Measurements from ENCODE around the gene C1QTNF9B. TPM values are rescaled to one million over a fixed set of nuclear protein-coding genes. Genes with fewer than 3 reads are reported as not detected.
"Not testable (repeated sequence)": the region's sequence is repeated elsewhere in the genome, so short reads cannot be mapped to it uniquely, and the experiment has no call there.

Gene C1QTNF9B
- total RNA-seq (under 1 TPM in 1 of 7 donors, not detected in 6; 0.32 TPM), polyA plus RNA-seq (under 1 TPM; 0.11 to 0.52 TPM)
- long read RNA-seq, donor 1: 0 reads
- long read RNA-seq, donor 2: 0 reads
- long read RNA-seq, donor 3: 0 reads

- H3K27ac ChIP-seq; H3K4me3 ChIP-seq; intact Hi-C loops (cut with DNase I); H3K4me1 ChIP-seq (ENCODE audit: insufficient read depth); H3K27me3 ChIP-seq; H3K36me3 ChIP-seq; DNase-seq; H3K9me3 ChIP-seq: not testable (repeated sequence)
- WGBS, 3 donors: 81 to 84% (median 83%) methylated on average over 3 of the region's 3 CpGs
Observed at GRCh38 chr13:23897452-23897919, at the start of gene C1QTNF9B. C1QTNF9B (minus strand) TSS chr13:23897502.

DNA sequence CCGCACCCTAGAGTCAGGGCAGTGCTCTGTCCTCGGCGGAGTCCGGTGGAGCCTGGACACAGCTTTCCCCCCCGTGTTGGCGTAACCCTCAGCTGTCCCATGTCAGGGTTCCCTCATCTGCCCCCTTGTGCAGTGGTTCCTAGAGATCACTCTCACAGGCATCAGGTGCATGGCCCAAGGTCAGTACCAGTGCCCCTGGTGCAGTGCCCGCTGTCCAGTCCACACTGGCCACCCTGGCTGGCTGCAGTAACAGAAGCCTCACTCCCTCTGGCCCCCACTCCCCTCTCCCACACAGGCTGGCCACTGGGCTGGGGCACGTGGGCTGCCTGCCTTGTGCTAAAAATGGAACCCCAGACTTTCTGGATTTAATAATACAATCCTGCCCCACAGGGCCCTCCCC, 49.6 kb upstream of the C1QTNF9B start:
- Histone ChIP-seq H3K4me3 (no peak overlapping the region), H3K4me1 (ENCODE audit: insufficient read depth) (no peaks in the 10 kb centered on the region), H3K36me3 (no peaks in the 10 kb centered on the region), H3K27me3 (no peaks in the 10 kb centered on the region), H3K27ac (no peak overlapping the region), H3K9me3 (no peaks in the 10 kb centered on the region)
- TF ChIP-seq, protein P1, sequence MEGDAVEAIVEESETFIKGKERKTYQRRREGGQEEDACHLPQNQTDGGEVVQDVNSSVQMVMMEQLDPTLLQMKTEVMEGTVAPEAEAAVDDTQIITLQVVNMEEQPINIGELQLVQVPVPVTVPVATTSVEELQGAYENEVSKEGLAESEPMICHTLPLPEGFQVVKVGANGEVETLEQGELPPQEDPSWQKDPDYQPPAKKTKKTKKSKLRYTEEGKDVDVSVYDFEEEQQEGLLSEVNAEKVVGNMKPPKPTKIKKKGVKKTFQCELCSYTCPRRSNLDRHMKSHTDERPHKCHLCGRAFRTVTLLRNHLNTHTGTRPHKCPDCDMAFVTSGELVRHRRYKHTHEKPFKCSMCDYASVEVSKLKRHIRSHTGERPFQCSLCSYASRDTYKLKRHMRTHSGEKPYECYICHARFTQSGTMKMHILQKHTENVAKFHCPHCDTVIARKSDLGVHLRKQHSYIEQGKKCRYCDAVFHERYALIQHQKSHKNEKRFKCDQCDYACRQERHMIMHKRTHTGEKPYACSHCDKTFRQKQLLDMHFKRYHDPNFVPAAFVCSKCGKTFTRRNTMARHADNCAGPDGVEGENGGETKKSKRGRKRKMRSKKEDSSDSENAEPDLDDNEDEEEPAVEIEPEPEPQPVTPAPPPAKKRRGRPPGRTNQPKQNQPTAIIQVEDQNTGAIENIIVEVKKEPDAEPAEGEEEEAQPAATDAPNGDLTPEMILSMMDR (IDR thresholded peaks at IDR 0.05): no peak
- TF ChIP-seq POLR2A (IDR thresholded peaks at IDR 0.05): no peak
- no peak for TF ChIP-seq EP300 (IDR thresholded peaks at IDR 0.05)
- DNase-seq: no peak
- intact Hi-C loops (cut with DNase I): no loop called here
- 85 to 87% (median 85%) methylated on average over 8 of the region's 8 CpGs for WGBS, 3 donors

GRCh38 chr13:23946067-23946466, 48.8 kb upstream of the C1QTNF9B start:
- TF ChIP-seq, protein P1 (IDR thresholded peaks at IDR 0.05): no peak
- TF ChIP-seq EP300 (IDR thresholded peaks at IDR 0.05) (no peak), POLR2A (IDR thresholded peaks at IDR 0.05) (no peak)
- Histone ChIP-seq H3K4me1 (ENCODE audit: insufficient read depth) (no peaks in the 10 kb centered on the region), H3K27me3 (no peaks in the 10 kb centered on the region), H3K36me3 (no peaks in the 10 kb centered on the region), H3K27ac (no peak overlapping the region), H3K9me3 (no peaks in the 10 kb centered on the region), H3K4me3 (no peak overlapping the region)
- no peak for DNase-seq
- intact Hi-C loops (cut with DNase I): no loop called here
- 87 to 97% (median 89%) methylated on average over 19 of the region's 19 CpGs for WGBS, 3 donors

- TF ChIP-seq POLR2A (IDR thresholded peaks at IDR 0.05) (no peak), EP300 (IDR thresholded peaks at IDR 0.05) (no peak)
- TF ChIP-seq, protein P1 (IDR thresholded peaks at IDR 0.05): no peak
- Histone ChIP-seq H3K36me3 (no peaks in the 10 kb centered on the region), H3K27ac (no peak overlapping the region), H3K9me3 (no peaks in the 10 kb centered on the region), H3K4me1 (ENCODE audit: insufficient read depth) (no peaks in the 10 kb centered on the region), H3K4me3 (no peak overlapping the region), H3K27me3 (no peaks in the 10 kb centered on the region)
- no peak for DNase-seq
- intact Hi-C loops (cut with DNase I): no loop called here
- WGBS, 3 donors: 76 to 85% (median 84%) methylated on average over 28 of the region's 28 CpGs
Observed at GRCh38 chr13:23945612-23946011, 48.3 kb upstream of the C1QTNF9B start.

GRCh38 chr13:23941211-23941610, 43.9 kb upstream of the C1QTNF9B start:
- Histone ChIP-seq H3K27me3 (no peaks in the 10 kb centered on the region), H3K4me1 (ENCODE audit: insufficient read depth) (no peaks in the 10 kb centered on the region), H3K9me3 (no peaks in the 10 kb centered on the region), H3K36me3 (no peaks in the 10 kb centered on the region), H3K27ac (no peak overlapping the region), H3K4me3 (no peak overlapping the region)
- no peak for DNase-seq
- intact Hi-C loops (cut with DNase I): no loop called here
- 80 to 81% (median 81%) methylated on average over 3 of the region's 3 CpGs for WGBS, 3 donors
- TF ChIP-seq, protein P1 (IDR thresholded peaks at IDR 0.05): no peak
- TF ChIP-seq EP300 (IDR thresholded peaks at IDR 0.05) (no peak), POLR2A (IDR thresholded peaks at IDR 0.05) (no peak)

DNA sequence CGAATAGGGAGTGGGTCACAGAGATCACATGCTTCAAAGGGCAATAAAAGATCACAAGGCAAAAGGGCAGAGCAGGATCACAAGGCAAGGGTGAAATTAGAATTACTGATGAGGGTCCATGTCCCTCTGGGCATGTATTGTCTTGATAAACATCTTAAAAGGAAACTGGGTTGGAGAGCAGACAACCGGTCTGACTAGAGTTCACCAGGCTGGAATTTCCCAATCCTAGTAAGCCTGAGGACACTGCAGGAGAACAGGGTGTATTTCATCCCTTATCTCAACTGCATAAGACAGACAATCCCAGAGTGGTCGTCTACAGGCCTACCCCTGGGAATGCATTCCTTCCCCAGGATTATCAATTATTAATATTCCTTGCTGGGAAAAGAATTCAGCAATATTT, 42.4 kb upstream of the C1QTNF9B start:
- H3K27ac ChIP-seq; DNase-seq; H3K27me3 ChIP-seq; H3K36me3 ChIP-seq; H3K4me1 ChIP-seq (ENCODE audit: insufficient read depth); intact Hi-C loops (cut with DNase I); H3K9me3 ChIP-seq; H3K4me3 ChIP-seq: not testable (repeated sequence)
- 55 to 61% (median 60%) methylated on average over 3 of the region's 3 CpGs for WGBS, 3 donors
